Osteocyte (in vitro differentiated cells): ENCODE measurements around the gene KCNC2. TPM values are rescaled to one million over a fixed set of nuclear protein-coding genes. Genes with fewer than 3 reads are reported as not detected.

ENCODE experiments used
- DNase-seq: peaks from one replicate; pipeline ENCODE4 v3.0.0; 2021; ENCODE audit warnings: mixed read lengths; ENCODE audit not compliant: unreplicated experiment; ENCODE audit errors: extremely low spot score
- H3K27ac Mint-ChIP-seq: one replicate; pipeline ENCODE4 v1.8.0; 2021; ENCODE audit warnings: mild to moderate bottlenecking, mixed read lengths; ENCODE audit not compliant: unreplicated experiment
- H3K27me3 Mint-ChIP-seq: one replicate; pipeline ENCODE4 v1.8.0; 2021; ENCODE audit warnings: mixed read lengths; ENCODE audit not compliant: unreplicated experiment
- H3K36me3 Mint-ChIP-seq: one replicate; pipeline ENCODE4 v1.8.0; 2021; ENCODE audit warnings: mixed read lengths; ENCODE audit not compliant: unreplicated experiment
- H3K4me1 Mint-ChIP-seq: one replicate; pipeline ENCODE4 v1.8.0; 2021; ENCODE audit warnings: mixed read lengths; ENCODE audit not compliant: unreplicated experiment
- H3K4me3 Mint-ChIP-seq: one replicate; pipeline ENCODE4 v1.8.0; 2021; ENCODE audit warnings: mild to moderate bottlenecking, moderate library complexity, mixed read lengths; ENCODE audit not compliant: unreplicated experiment
- H3K9me3 Mint-ChIP-seq: one replicate; pipeline ENCODE4 v1.8.0; 2021; ENCODE audit warnings: mixed read lengths; ENCODE audit not compliant: unreplicated experiment
- CTCF ChIP-seq: fragments of 200-600 bp; sonication (generic); IDR thresholded peaks from 2 replicates; pipeline ENCODE4 v1.5.0; 2021; ENCODE audit warnings: antibody characterized with exemption, mild to moderate bottlenecking, moderate library complexity
- total RNA-seq: library from RNA; stranded (reverse); gene quantifications from 2 replicates; pipeline ENCODE4 v1.2.1, GENCODE V29; 2021

The KCNC2 gene
- total RNA-seq, 1 donor from 2014 or later: not detected

- H3K27me3 Mint-ChIP-seq: peaks cover 17% of the 10 kb centered on the region
- peaks cover 18% of the 10 kb centered on the region for H3K9me3 Mint-ChIP-seq
- H3K4me1 Mint-ChIP-seq: peaks cover 3% of the 10 kb centered on the region
- TF ChIP-seq CTCF: no peak
- no peak for DNase-seq
- no peaks in the 10 kb centered on the region for H3K36me3 Mint-ChIP-seq
- H3K4me3 Mint-ChIP-seq: no peak overlapping the region
- no peak overlapping the region for H3K27ac Mint-ChIP-seq
Measured at GRCh38 chr12:75236206-75236605, 26.6 kb upstream of the KCNC2 start.

- DNase-seq: no peak
- Mint-ChIP-seq H3K36me3 (no peaks in the 10 kb centered on the region), H3K27ac (no peak overlapping the region), H3K27me3 (peaks cover 21% of the 10 kb centered on the region), H3K4me1 (peaks cover 7% of the 10 kb centered on the region), H3K4me3 (no peak overlapping the region), H3K9me3 (no peaks in the 10 kb centered on the region)
- no peak for TF ChIP-seq CTCF
Measured at GRCh38 chr12:75227132-75227531, 17.5 kb upstream of the KCNC2 start.

GRCh38 chr12:75212072-75212471, 2.4 kb upstream of the KCNC2 start:
- Mint-ChIP-seq H3K4me1 (peaks cover 1% of the 10 kb centered on the region), H3K27me3 (peaks cover 33% of the 10 kb centered on the region), H3K4me3 (no peak overlapping the region), H3K36me3 (no peaks in the 10 kb centered on the region), H3K9me3 (no peaks in the 10 kb centered on the region), H3K27ac (no peak overlapping the region)
- TF ChIP-seq CTCF: no peak
- no peak for DNase-seq

GRCh38 chr12:75208856-75209811, 505 bp downstream of the KCNC2 start:
- Mint-ChIP-seq H3K4me3 (no peak overlapping the region), H3K27ac (no peak overlapping the region)
- no peak for DNase-seq

More at GRCh38 chr12:75208856-75209811, 505 bp downstream of the KCNC2 start:
- no peak for TF ChIP-seq CTCF
- Mint-ChIP-seq H3K9me3 (no peaks in the 10 kb centered on the region), H3K27me3 (peaks cover 44% of the 10 kb centered on the region), H3K36me3 (no peaks in the 10 kb centered on the region), H3K4me1 (peaks cover 1% of the 10 kb centered on the region)
